HG02763 (cell line): ENCODE results near the gene ZNF140.

Experiments
- ATAC-seq: cut with Tn5 transposase; IDR thresholded peaks from one replicate; pipeline ENCODE4 v1.9.1; 2021; ENCODE audit warnings: mild to moderate bottlenecking, moderate library complexity; ENCODE audit not compliant: unreplicated experiment

ZNF140 gene

DNA sequence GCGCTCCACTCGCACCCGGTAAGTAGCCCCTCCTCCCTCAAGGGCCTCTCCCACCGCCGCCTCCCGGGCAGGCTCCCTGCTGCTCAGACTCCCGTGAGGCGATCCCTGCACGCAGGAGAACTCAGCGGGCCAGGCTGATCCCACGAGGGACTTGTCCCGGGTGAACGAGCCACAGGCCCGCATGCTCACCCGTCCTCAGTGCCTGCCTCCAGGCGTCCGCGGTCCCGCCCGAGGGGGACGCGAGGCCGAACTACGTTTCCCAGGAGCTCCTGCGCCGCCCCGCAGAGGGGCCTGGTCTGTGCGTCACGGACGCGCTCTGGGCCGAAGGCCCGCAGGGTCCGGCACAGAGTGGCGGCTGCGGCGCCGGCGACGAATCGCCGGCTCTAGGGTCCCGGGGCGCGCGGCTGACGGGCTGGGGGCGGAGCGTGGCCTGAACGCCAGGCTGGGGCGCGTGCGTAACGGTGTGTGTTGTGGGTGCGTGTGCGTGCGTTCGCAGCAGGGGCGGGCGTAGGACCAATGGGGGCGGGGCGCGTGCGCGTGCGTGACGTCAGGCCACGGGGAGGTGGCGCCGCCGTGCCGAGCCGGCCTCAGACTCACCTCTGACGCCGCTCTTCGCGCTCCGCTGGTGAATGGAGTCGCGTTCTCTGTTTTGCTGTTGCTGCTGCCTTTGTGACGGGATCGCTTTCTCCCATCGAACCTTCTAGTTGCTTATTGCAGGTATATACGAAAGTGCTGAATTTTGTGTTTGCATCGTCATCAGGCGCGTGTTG lies 49.5 kb downstream of the ZNF140 start, which contains the start of the genes ZNF10 and ZNF891:
Gene ZNF10, plus strand, starts transcription at position 590 of the 770 bp plus-strand sequence. CDS start 13,866 bp downstream, outside the sequence.
Gene ZNF891, minus strand, starts transcription at position 237 of the 770 bp plus-strand sequence. CDS start 8,356 bp downstream, outside the sequence.
- ATAC-seq: peak; percentile 96

DNA sequence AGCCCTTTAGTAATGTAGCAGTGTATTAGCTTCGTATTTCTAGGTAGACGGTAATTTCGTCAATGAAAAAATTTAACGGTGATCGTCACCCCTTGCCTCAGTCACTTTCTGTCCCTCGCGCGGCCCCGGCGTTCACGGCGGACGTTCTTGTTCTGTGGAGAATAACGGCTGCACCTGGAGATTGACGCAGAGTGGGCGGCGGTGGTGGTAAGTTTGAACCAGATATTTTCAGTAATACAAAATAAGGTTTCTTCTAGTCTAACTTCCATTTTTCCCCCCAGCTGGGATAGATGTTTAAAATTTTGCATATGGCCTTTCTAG lies 50.0 kb downstream of the ZNF140 start:
- ATAC-seq: no peak

DNA sequence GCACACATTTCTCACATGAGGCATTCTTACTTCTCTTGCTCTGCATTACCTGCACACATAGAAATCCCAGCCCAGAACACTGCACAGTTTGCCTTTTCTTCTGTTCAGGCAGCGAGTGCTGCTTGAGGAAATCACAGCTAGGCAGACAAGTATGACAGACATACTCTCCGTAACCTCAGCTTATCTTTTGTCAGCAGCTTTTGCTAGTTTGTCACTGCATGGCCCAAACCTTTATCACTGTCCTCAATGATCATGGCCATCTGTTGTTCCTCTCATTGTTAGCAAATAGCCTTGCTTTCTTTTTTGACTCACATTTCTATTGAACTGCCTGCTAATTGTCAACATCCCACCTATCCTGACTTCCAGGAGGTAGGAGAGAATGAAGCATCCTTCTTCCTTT lies 55.0 kb downstream of the ZNF140 start:
- no peak for ATAC-seq

DNA sequence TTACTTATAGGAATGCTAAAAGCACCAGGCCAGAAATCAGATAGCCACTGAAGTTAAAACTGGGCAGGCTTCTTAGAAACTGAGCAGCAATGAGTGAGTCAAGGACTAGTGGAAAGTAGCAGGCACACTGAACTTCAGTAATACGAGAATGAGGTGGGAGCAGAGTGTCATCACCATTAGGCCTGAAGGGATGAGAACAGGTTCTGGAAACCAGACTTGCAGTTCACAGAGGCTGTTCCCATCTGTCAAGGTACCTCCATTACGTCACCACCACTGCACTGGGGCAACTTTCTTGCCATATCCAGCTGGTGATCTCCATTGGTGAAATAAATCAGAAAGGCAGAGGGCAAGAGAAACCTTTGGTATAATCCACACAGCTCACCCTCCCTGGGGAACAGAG lies 65.3 kb downstream of the ZNF140 start:
- no peak for ATAC-seq

DNA sequence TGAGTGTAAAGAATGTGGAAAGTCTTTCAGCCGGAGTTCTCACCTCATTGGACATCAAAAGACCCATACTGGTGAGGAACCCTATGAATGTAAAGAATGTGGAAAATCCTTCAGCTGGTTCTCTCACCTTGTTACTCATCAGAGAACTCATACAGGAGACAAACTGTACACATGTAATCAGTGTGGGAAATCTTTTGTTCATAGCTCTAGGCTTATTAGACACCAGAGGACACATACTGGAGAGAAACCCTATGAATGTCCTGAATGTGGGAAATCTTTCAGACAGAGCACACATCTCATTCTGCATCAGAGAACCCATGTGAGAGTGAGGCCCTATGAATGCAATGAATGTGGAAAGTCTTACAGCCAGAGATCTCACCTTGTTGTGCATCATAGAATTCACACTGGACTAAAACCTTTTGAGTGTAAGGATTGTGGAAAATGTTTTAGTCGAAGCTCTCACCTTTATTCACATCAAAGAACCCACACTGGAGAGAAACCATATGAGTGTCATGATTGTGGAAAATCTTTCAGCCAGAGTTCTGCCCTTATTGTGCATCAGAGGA lies 75.5 kb downstream of the ZNF140 start:
- no peak for ATAC-seq
